ENCODE measurements around the gene NEURL1B.
A peak's percentile ranks its signal among the peaks of the same experiment; 100 is the strongest.
"Not testable (repeated sequence)": the region's sequence is repeated elsewhere in the genome, so short reads cannot be mapped to it uniquely, and the experiment has no call there.

Gene NEURL1B, protein sequence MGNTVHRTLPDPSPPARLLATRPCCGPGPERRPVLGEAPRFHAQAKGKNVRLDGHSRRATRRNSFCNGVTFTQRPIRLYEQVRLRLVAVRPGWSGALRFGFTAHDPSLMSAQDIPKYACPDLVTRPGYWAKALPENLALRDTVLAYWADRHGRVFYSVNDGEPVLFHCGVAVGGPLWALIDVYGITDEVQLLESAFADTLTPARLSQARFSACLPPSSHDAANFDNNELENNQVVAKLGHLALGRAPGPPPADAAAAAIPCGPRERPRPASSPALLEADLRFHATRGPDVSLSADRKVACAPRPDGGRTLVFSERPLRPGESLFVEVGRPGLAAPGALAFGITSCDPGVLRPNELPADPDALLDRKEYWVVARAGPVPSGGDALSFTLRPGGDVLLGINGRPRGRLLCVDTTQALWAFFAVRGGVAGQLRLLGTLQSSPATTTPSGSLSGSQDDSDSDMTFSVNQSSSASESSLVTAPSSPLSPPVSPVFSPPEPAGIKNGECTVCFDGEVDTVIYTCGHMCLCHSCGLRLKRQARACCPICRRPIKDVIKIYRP

DNA sequence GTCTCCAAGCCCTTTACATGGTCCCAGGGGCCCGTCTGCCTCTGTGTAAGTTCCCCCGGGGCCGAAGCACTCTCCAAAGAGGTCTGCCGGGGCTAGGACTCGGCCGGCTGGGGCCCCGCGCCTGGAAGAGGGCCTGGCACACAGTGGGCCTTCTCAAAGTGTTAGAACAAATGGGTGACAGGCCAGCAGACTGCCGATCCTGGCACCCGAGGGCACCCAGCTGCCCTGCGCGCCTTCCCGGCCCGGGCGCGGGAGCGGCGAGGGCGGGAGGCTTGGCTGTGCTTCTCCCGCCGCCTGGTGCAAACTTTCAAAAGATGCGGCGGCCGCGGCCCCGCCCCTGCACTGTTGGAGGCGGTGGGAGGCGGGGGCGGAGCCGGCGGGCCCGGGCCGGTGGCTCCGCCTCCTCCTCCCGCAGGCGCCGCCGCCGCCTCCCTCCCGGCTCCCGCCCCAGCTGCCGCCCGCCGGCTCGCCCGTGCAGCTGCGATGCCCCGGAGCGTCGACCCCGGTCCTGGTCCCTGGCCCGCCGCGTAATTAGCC lies at the start of gene NEURL1B:
Gene NEURL1B, plus strand, starts transcription at position 442 of the 537 bp plus-strand sequence. CDS start 144 bp downstream, outside the sequence.
- DNase-seq, result peak; percentile 71

DNA sequence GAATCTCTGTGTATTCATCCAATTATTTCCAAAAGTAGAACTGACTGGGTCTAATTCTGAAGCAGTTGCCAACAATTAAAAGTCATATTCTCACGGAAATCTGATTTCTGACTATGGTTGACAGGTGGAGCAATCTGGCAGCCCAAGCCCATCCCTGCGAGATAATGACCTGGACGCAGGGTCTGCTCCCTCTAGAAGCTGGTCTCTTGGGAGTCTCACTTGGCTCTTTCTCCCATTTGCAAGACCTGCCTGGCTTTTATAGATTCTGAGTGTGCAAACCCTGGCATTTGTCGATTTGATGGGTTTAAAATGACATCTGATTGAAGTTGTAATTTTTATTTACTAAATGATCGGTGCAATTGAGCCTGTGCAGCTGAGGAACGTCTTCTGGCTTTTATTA lies 49.4 kb upstream of the NEURL1B start:
- no peak for DNase-seq

DNA sequence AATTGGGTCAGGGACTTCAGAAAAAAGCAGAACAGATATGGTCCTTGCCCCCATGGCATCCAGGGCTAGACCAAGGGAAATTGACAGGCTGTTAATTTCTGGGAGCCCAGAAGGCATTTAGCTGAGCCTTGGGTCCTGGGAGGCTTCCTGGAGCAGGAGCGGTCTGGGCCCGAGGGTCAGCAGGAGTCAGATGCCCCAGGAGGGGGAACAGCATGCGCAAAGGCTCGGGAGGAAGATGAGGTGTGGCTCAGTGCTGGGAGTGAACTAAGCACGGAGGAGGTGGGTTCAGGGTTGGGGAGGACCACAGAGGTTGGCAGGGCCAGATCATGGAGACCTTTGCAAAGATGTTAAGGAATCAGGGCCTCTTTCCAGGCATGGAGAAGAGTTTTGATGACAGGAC lies 48.2 kb upstream of the NEURL1B start:
- no peak for DNase-seq

DNA sequence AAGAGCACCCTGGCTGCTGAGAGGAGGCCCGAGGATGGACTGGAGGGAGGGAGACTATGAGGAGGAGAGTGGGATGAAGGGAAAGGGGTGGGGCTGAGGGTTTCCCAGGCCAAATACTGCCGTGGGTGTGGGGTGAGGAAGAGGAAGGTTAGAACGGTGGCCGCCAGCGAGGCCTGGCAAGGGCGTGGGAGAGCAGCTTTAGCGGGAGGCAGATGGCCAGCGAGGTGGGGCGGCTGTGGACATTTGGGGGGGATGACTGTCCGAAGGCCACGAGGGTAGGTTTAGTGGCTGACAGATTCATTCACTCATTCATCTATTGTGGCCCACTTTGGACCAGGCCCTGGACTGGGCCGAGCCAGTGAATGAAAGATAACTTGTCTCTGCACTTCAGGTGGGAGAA lies 47.8 kb upstream of the NEURL1B start:
- DNase-seq, result no peak

DNA sequence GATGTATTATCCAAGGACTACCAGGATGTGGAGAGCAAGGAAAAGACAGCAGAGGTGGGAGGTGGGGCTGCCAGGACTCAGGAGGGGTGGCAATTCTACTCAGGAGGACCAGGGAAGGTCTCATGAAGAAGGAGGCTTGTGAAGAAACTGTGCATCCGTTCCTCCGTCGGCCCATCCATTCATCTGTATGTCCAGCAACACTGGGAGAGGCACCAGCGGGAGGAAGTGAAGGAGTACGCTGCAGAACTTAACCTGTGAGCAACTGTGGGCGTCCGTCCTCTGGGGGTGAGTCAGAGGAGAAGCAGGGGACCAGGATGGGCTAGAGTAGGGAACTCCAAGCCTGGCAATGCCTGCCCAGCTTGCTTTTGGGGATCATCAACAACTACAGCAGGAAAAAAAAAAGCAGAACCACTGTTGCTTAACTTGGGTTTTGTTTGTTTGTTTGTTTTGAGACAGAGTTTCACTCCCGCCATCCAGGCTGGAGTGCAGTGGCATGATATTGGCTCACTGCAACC lies 47.3 kb upstream of the NEURL1B start:
- DNase-seq, result no peak

DNA sequence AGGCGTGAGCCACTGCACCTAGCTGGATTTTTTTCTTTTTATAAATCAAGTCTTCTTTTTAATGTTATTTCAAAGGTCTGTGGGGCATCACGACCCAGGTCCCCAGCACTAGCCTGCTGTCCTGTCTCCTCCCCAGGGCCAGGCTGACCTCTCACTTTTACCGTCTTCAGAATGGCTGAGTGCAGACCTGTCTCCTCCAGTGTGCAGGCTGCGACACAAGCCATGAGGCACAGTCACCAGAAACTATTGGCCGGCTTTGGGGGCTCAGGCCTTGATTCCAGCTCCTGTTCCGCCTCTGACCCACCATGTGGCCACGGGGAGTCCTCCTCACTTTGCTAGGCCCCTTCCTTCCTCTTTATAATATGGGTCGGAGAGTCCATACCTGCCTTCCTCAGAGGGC lies 46.6 kb upstream of the NEURL1B start:
- no peak for DNase-seq

DNA sequence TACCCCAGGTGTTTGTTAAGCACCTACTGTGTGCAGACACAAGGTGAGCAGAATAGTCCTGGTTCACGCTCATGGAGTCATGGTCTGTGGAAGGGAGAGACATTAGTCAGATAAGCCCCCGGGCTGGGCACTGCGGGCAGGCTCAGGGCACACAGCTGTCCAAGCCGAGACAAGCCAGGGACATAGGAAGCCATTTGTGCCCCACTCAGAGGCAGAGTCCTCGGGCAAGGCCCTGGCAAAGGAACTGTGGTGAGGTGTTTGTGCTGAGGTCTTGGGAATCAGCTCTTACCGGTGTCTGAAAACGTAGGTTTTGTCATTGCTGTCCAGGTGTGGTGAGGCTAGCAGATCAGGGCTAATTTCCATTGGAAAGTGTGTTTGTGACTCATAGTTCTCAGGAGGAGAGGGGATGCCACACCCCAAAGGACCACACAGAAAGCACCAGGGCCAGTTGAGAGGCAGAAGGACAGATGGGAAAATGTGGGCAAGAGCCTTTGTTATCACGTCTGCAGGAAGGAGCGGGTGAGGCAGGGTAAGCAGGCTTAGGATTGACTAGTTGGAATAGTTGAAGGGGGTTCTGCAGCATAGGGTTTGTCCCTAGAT lies 46.1 kb upstream of the NEURL1B start:
- no peak for DNase-seq

DNA sequence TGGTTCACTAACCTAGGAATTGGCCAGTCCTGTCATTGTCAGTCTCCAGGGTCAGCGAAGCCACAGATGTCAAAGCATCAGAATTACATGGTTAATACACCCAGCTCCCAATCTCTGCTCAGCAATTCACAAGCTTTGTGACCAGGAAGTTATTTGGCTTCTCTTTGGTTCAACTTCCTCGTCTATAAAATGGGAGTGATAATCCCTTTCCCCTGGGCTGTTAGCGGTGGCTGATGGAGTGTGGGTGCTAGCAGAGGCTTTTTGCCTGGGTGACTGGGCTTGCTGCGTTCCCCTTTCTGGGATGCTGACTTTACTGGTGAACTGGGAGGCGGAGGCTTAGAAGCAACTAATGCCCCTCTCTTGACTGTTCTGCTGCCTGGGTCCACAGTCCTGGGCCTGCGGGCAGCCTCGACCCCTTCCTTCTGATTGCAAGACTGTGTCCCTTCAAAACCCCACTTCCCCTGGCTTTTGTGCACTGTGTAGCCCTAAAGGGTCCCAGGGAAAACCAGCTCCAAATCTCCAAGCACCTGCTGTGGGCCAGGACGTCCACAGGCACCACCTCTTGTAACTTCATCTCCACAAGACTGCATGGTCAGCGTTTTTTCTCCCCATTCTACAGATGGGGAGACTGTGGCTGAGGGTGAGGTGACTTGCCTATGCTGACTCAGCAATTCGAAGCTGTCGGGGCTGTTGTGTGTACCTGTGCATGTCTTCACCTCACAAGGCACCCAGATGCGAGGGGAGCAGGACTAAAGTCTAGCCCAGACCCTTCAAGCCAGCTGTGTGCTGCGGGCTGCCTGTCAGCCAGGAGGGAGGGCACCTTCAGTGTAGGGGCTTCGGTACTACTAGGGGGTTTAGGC lies 45.2 kb upstream of the NEURL1B start:
- no peak for DNase-seq

DNA sequence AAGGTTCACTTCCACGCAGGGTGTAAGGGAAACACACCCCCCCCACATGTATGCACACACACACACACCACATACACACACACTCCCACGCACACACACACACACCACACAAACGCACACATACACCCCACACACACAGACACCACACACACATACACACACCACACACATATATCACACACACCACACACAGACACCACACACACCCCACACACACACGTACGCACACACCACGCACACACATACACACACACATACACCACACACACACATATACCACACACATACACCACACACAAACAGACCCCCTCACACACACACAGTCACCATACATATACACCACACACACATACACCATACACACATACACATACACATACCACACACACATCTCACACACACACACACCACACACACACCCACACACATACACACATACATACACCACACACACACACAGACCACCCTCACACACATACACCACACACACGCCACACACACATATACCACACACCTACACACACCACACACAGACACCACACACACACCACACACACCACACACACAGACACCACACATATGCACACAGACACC lies 44.3 kb upstream of the NEURL1B start:
- no peak for DNase-seq

DNA sequence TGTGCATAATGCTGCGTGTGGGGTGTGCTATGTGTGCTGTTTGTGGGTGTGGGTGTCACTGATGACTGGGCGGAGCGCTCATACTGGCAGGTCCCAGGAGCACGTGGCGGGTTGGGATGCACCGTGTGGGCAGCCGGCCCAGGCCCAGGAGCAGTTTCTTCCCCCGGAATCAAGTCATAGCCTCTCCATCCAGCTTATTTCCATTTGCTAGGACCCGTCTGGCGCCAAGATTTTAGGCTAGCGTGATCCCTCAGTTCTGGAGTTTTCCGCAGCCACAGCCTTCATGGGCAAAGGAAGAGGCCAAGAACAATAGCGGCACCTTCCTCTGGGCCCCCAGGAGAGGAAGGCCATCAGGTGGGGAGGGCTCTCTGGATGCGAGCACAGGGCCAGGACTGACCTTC lies 43.3 kb upstream of the NEURL1B start:
- DNase-seq, result no peak

DNA sequence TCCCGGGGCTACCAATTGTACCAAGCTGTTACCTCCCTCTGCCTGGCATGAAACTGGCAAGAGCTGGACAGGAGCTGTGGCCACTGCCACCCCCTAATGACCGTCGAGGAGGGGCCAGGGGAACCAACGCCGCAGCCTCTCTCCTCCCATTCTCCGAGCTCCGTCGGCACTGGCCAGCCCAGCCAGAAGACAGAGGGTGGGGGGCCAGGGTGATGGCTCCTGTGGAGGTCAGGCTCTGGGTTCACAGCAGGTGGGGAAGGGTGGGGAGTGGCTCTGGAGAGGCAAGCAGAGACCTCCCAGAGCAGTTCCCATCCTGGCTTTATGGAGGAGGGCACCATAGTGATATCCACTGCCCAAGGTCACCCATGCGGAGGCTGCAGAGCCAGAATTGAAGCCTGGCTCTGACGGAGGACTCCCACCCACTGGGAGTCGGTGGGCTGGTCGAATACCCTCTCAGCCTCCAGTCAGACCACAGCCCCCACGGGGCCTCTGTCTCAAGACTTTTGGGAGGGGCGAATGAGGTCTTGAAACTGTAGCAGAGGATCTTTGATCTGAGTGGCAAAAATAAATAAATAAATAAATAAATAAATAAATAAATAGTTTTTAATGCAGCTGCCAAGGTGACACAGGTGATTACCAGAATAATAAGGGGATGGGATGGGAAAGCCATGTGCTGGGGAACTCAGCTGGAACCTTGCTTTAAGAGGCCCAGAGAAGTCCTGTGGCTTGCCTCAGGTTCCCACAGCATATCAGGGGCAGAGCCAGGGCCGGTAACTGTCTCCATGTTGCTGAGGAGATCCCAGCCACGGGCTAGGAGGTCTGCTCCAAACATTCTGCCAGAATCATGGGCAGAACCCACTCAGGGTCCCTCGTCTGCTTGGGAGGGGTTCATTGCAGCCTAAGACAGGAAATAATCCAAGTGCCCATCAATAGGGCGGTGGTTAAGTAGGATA lies 42.5 kb upstream of the NEURL1B start:
- DNase-seq, result no peak

DNA sequence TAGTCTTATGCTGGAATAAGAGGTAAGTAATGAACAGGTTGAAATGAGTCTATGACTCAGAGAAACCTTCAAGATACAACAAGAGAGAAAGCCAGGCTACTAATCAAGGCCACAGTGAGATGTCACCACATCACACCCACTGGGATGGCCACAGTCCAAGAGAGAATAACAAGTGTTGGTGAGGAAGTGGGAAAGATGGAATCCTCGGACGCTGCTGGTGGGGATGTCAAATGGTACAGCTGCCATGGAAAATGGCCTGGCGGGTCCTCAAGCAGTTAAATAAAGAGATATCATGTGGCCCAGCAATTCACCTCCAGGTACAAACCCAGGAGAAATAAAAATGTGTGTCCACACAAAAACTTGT lies 41.9 kb upstream of the NEURL1B start:
- DNase-seq, result no peak

DNA sequence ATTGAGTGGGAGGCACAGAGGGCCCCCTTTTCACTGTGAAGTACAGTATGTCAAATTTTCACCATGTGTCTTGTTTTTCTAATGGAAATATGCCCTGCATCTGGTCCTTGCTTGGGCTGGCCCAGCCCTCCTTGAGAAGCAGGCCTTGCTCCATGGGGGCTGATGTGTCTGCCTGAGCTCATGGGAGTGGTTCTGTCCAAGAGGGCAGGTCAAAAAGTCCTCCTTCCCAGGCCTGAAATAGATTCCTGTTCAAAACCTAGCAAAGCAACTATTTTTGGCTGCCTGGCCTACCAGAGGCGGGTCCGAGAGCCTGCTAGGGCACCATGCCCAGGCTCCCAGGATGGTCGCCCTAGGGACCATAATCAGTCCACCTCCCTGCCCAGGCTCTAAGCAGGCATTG lies 40.5 kb upstream of the NEURL1B start:
- no peak for DNase-seq

DNA sequence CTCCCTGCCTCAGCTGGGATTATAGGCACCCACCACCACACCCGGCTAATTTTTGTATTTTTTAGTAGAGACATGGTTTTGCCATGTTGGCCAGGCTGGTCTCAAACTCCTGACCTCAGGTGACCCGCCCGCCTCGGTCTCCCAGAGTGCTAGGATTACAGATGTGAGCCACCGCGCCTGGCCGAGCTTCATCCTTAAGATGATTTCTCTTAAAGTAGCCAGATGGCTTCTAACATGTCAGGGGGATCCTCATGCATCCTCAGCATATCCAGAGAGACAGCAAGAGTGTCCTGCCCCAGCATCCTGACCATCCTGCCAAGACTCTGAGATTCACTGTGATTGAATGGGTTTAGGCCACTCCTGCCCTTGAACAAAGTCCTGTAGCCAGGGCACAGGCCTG lies 39.5 kb upstream of the NEURL1B start:
- not testable (repeated sequence) for DNase-seq

DNA sequence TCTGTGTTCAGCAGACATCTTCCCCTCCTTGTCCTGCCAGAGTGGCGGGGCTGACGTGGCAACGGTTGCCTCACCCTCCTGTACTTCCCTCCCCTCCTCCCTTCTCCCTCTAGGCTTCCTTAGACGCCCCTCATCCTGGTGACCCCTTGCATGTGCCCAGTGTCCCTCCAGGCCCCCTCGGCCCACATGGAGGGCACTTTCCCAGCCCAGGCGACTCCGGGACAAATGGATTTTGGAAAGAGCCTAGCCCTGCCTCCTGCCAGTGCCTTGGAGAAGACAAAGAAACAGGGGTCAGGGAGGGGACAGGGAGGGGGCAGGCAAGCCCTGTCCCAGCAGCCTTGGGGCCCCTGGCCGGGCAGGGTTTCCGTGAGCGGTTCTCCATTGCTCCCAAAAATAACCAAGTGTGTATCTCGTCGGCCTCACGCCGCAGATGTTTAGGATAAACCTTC lies 38.3 kb upstream of the NEURL1B start:
- DNase-seq, result no peak

DNA sequence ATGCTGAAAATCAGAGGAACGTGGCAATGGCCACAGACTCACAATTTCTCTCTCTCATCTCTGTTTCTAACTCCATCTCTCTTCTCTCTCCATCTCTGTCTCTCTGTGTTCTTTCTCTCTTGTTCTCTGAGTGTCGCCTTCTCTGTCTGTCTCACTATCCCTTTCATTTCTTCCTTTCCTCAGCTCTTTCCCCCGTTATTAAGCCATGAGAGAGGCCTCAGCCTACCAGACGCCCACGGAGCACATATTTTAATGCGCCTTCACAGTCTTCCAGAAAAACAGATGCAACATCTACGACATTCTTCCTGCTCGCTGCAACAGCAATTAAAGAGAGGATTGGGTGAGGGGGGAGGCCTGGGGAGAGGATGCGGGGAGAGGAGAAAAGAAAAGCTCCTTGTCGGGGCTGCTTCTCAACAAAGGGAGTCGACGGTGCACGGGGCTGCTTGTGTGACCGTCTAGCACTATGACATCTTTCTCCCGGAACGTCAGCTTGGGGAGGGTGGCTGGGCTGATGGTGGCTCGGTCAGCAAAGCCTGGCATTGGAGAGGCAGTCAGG lies 37.7 kb upstream of the NEURL1B start:
- no peak for DNase-seq

DNA sequence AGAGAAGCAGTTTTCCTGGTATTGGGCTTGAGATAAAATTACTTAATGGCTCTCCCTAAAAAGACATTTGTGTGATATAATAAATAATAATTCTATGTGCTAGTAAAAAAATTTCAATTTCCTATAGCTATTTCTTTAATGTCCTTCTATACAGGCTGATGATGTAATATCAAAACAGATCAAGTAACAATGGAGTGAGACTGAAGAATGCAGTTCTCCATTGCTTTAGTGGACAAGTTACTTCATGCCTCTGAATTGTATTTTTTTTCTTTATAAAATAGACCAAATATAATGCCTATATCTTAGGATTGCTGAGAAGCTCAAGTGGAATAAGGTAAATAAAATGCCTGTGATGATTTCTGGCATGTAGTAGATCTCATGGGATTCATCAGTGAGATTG lies 35.6 kb upstream of the NEURL1B start:
- no peak for DNase-seq

DNA sequence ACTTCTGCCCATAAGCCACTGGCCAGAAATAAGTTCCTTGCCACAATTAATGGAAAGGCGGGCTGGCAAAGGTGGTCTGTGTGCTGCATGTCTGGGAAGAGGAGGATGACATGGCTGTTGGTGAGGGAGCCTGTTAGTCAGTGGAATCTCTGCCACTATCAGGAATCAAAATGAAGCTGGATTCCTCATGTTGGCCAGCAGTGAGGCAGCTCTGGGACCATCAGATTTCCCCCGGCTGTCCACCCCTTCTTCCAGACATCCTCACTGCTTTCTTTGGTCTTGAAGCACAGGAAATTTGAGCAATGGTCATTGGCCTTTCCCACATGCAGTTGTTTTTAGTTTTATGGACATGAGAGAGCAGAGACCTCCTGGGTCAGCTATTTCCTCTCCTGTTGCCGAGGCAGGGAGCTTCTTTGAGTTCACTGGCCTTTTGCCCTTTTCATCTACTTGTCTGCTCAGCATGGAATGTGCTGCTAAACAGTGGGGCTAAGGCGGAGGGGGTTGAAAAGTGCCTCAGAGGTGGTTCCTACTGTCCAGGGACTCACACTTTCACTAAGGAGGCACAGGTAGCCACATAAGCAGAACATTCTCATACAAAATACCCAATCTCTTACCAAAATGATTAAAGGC lies 34.8 kb upstream of the NEURL1B start:
- no peak for DNase-seq

DNA sequence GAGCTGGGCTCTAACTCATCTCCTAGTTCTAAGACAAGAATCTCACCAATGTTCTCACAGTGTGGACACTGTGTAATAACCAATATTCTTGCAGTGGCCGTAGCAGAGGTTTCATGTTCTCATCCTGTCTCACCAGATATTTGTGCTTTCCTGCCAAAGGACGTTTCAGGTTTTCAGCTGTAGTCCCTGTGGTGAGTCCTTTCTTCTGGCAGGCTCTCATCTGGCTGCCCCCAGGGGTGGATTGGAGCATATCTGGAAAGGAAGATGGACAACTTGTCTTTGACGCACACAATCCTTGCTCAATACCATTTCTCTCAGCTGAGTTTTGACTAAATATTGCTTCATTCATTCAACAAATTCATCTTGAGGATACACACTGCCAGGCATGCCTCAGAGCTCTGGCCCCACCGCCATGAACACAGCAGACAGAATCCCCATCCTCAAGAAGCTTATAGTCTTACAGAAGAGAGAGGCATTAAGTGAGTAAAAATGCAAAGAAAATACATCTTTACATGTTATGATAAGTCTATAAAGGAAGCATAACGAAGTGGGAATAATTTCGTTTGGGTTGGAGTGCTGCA lies 33.8 kb upstream of the NEURL1B start:
- no peak for DNase-seq

DNA sequence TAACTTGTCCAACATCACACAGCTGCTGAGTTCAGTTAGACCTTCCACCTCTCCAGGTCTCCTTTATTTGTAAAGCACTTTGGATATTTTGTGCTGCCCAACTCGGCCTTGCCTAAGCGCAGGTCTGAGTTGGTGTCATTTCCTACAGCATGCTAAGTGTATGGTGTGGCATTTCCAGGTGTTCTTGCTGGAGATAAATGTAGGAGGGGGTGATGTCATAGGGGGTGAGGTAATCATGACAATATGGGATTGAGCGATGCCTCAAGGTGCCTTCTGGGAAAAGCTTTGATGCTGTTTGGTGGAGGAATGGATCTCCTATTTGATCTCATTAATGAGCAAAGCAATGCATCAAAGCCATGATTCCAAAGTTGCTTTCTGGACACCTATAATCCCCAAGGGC lies 32.3 kb upstream of the NEURL1B start:
- DNase-seq, result no peak

Measured in activated CD4-positive, alpha-beta T cell treated with anti-CD3 and anti-CD28 coated beads, Interleukin-2, Interleukin-6, amounts not matched to agents 100 ng/mL and 50 ng/mL, durations not matched to agents 16 hours and 8 hours (primary cell).